ENCODE measurements around the gene ETV1.

ETV1 gene

GRCh38 chr7:13875496-13876074 is 113.9 kb downstream of the ETV1 start:
- TF ChIP-seq POLR2A (IDR thresholded peaks at IDR 0.05; ENCODE audit: extremely low read depth, insufficient read length), result no peak
- TF ChIP-seq MAX (IDR thresholded peaks at IDR 0.05; ENCODE audit: low read depth, low read length), result no peak
- no peak for TF ChIP-seq MYC (IDR thresholded peaks at IDR 0.05; ENCODE audit: low read depth, low read length)
- TF ChIP-seq CTCF (IDR thresholded peaks at IDR 0.05; ENCODE audit: low read depth, low read length), result no peak
- DNase-seq (ENCODE audit: low read depth), result no peak
- H3K4me3 ChIP-seq (ENCODE audit: low read depth, low read length), result no peak overlapping the region

- no peak for DNase-seq (ENCODE audit: low read depth)
- TF ChIP-seq POLR2A (IDR thresholded peaks at IDR 0.05; ENCODE audit: extremely low read depth, insufficient read length), result no peak
- no peak for TF ChIP-seq MYC (IDR thresholded peaks at IDR 0.05; ENCODE audit: low read depth, low read length)
- TF ChIP-seq CTCF (IDR thresholded peaks at IDR 0.05; ENCODE audit: low read depth, low read length), result no peak
- TF ChIP-seq MAX (IDR thresholded peaks at IDR 0.05; ENCODE audit: low read depth, low read length), result no peak
- H3K4me3 ChIP-seq (ENCODE audit: low read depth, low read length), result no peak overlapping the region
Measured at GRCh38 chr7:13874783-13875182, 114.7 kb downstream of the ETV1 start.

GRCh38 chr7:13872709-13873108 is 116.8 kb downstream of the ETV1 start:
- TF ChIP-seq MYC (IDR thresholded peaks at IDR 0.05; ENCODE audit: low read depth, low read length) (no peak), MAX (IDR thresholded peaks at IDR 0.05; ENCODE audit: low read depth, low read length) (no peak), CTCF (IDR thresholded peaks at IDR 0.05; ENCODE audit: low read depth, low read length) (no peak), POLR2A (IDR thresholded peaks at IDR 0.05; ENCODE audit: extremely low read depth, insufficient read length) (no peak)
- H3K4me3 ChIP-seq (ENCODE audit: low read depth, low read length), result no peak overlapping the region
- no peak for DNase-seq (ENCODE audit: low read depth)

- no peak for TF ChIP-seq MYC (IDR thresholded peaks at IDR 0.05; ENCODE audit: low read depth, low read length)
- no peak for TF ChIP-seq MAX (IDR thresholded peaks at IDR 0.05; ENCODE audit: low read depth, low read length)
- TF ChIP-seq POLR2A (IDR thresholded peaks at IDR 0.05; ENCODE audit: extremely low read depth, insufficient read length), result no peak
- no peak for TF ChIP-seq CTCF (IDR thresholded peaks at IDR 0.05; ENCODE audit: low read depth, low read length)
Measured at GRCh38 chr7:13871008-13871407, 118.5 kb downstream of the ETV1 start.

GRCh38 chr7:13860734-13861133 is 128.7 kb downstream of the ETV1 start:
- no peak for TF ChIP-seq CTCF (IDR thresholded peaks at IDR 0.05; ENCODE audit: low read depth, low read length)
- H3K4me3 ChIP-seq (ENCODE audit: low read depth, low read length), result no peak overlapping the region
- no peak for DNase-seq (ENCODE audit: low read depth)

More at GRCh38 chr7:13871008-13871407, 118.5 kb downstream of the ETV1 start:
- DNase-seq (ENCODE audit: low read depth), result no peak
- no peak overlapping the region for H3K4me3 ChIP-seq (ENCODE audit: low read depth, low read length)

GRCh38 chr7:13856012-13856411 is 133.5 kb downstream of the ETV1 start:
- no peak for DNase-seq (ENCODE audit: low read depth)
- TF ChIP-seq CTCF (IDR thresholded peaks at IDR 0.05; ENCODE audit: low read depth, low read length) (no peak), POLR2A (IDR thresholded peaks at IDR 0.05; ENCODE audit: extremely low read depth, insufficient read length) (no peak), MYC (IDR thresholded peaks at IDR 0.05; ENCODE audit: low read depth, low read length) (no peak), MAX (IDR thresholded peaks at IDR 0.05; ENCODE audit: low read depth, low read length) (no peak)
- no peak overlapping the region for H3K4me3 ChIP-seq (ENCODE audit: low read depth, low read length)

All from NB4 (cell line).